Lower lobe of right lung (tissue), 2 donors: ENCODE results near the gene GNGT1. TPM values are rescaled to one million over a fixed set of nuclear protein-coding genes. Genes with fewer than 3 reads are reported as not detected.
"Not testable (repeated sequence)": the region's sequence is repeated elsewhere in the genome, so short reads cannot be mapped to it uniquely, and the experiment has no call there.

Source experiments
- ATAC-seq, 2 donors: fragments of 200-7000 bp; cut with Tn5 transposase; one replicate each; pipeline ENCODE4 v1.9.1; 2020 to 2022; ENCODE audit warnings: mild to moderate bottlenecking in 2 of 2, moderate library complexity in 2 of 2
- DNase-seq: peaks from one replicate; pipeline ENCODE4 v3.0.0-alpha.2; 2020
- H3K27ac ChIP-seq: fragments of 200-600 bp; one replicate; pipeline ENCODE4 v1.8.0; 2022
- H3K27me3 ChIP-seq: fragments of 200-600 bp; one replicate; pipeline ENCODE4 v1.8.0; 2022; ENCODE audit warnings: low read depth
- H3K36me3 ChIP-seq: fragments of 200-600 bp; one replicate; pipeline ENCODE4 v1.8.0; 2022; ENCODE audit warnings: mild to moderate bottlenecking
- H3K4me1 ChIP-seq: fragments of 200-600 bp; one replicate; pipeline ENCODE4 v1.8.0; 2022
- H3K4me3 ChIP-seq: fragments of 200-600 bp; one replicate; pipeline ENCODE4 v1.8.0; 2022; ENCODE audit warnings: mild to moderate bottlenecking
- H3K9me3 ChIP-seq: fragments of 200-600 bp; one replicate; pipeline ENCODE4 v1.8.0; 2022
- intact Hi-C: fragments of 100-400 bp; cut with DNase I; formaldehyde crosslinking; loops from one replicate; pipeline ENCODE4 v1.11.0; 2022
- total RNA-seq: library from RNA; stranded (reverse); fragmentation: NEBNext Ultra II Directional; extraction: Animal tissue kit (Norgen Biotek cat#: 25700); gene quantifications from one replicate; pipeline ENCODE4 v1.2.1, GENCODE V29; 2021
- TF ChIP-seq, protein P1 (sequence below): fragments of 200-600 bp; IDR thresholded peaks from one replicate; pipeline ENCODE4 v1.8.0; 2022; ENCODE audit warnings: antibody characterized with exemption, mild to moderate bottlenecking
- donor health status: DM: no; HTN: yes; CAD: no; lungs with severe emphysema.

Gene GNGT1
- total RNA-seq, 1 donor from 2014 or later, result not detected

DNA sequence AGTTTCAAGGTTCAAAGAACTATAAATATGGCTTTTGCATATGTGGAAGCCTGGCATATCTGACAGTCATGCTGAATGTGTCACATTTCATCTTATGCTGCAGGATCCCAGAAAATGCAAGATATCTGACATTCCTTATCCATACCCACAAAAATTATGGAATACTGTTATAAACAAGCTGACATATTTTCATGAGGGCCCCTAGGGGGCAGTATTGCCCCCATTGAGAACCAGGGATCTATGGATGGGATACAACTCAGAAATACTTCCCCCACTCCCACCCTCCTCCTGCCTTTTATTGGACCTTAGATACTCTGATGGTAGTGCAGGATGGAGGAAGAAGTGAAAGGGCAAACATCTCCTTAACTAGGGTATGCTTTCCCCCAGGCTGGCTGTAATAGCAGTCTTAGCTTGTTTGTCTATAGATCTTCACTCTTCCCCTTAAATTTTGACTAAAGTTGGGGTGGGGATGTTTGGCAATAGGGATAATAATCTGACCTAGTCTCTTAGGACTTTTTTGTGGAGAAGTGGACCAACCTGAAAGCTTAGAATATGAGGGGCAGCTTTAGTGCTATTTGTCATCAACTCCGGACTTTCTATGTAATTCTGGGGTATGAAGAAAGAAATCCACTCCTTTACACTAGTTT lies 3.5 kb upstream of the GNGT1 start:
- TF ChIP-seq, protein P1, sequence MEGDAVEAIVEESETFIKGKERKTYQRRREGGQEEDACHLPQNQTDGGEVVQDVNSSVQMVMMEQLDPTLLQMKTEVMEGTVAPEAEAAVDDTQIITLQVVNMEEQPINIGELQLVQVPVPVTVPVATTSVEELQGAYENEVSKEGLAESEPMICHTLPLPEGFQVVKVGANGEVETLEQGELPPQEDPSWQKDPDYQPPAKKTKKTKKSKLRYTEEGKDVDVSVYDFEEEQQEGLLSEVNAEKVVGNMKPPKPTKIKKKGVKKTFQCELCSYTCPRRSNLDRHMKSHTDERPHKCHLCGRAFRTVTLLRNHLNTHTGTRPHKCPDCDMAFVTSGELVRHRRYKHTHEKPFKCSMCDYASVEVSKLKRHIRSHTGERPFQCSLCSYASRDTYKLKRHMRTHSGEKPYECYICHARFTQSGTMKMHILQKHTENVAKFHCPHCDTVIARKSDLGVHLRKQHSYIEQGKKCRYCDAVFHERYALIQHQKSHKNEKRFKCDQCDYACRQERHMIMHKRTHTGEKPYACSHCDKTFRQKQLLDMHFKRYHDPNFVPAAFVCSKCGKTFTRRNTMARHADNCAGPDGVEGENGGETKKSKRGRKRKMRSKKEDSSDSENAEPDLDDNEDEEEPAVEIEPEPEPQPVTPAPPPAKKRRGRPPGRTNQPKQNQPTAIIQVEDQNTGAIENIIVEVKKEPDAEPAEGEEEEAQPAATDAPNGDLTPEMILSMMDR, result peak; percentile 81
- DNase-seq (no peak), ATAC-seq (peak; percentile 46 to 53)
- Histone ChIP-seq H3K36me3 (no peaks in the 10 kb centered on the region), H3K27ac (no peak overlapping the region), H3K4me3 (no peak overlapping the region), H3K4me1 (no peaks in the 10 kb centered on the region), H3K27me3 (no peaks in the 10 kb centered on the region), H3K9me3 (no peaks in the 10 kb centered on the region)
- intact Hi-C loops, result loop anchor here (10.0 kb wide), 1 partner anchor 182 kb away; no protein-coding TSS in a partner anchor

GRCh38 chr7:93910076-93910994 lies 4.0 kb downstream of the GNGT1 start:
- Histone ChIP-seq H3K4me3 (no peak overlapping the region), H3K27me3 (no peaks in the 10 kb centered on the region), H3K9me3 (no peaks in the 10 kb centered on the region), H3K36me3 (no peaks in the 10 kb centered on the region), H3K4me1 (peaks cover 4% of the 10 kb centered on the region), H3K27ac (no peak overlapping the region)
- DNase-seq, result no peak
- intact Hi-C loops, result no loop called here
- TF ChIP-seq, protein P1, result no peak
- peak in 1 of 2 donors; percentile 29 for ATAC-seq

DNA sequence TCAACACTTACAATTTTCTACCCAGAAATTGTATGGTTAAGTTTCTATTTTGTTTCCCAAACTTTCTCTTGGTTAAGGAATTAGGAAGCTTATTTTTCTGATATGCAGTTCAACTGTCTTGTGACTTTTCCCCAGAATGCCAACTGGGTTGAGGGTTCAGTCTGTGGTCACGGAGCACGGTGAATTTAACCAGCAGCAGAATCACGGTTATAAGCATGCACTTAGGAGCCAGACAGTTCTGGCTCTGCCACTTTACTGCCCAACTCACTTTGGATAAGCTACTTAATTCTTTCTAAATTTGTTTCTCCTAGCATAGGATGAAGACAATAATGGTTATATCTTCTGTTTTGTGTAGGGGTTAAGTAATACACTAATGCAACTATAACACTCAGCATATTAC lies 4.9 kb downstream of the GNGT1 start:
- DNase-seq, intact Hi-C loops, H3K4me1 ChIP-seq, H3K27me3 ChIP-seq, H3K36me3 ChIP-seq, H3K27ac ChIP-seq, H3K4me3 ChIP-seq, H3K9me3 ChIP-seq, ATAC-seq: not testable (repeated sequence)

DNA sequence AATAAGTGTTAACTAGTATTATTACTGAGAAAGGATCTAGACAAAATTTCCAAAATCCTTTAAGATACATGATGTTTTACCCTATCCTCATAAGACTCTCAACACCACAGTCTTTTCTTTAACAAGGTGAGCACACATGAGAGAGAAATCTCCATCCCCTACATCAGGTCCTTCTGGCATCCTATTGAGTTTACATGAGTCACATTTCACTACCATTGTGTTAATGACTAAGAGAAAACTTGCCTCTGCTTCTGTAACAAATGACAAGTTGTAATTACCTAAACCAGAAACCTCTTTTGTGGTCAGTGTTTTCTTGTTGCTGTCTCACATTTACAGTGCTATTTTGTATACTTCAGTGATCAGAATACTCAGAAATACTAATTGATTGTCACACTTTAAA lies 5.3 kb downstream of the GNGT1 start:
- H3K27ac ChIP-seq, H3K27me3 ChIP-seq, intact Hi-C loops, H3K4me3 ChIP-seq, DNase-seq, H3K36me3 ChIP-seq, ATAC-seq, H3K4me1 ChIP-seq, H3K9me3 ChIP-seq: not testable (repeated sequence)

DNA sequence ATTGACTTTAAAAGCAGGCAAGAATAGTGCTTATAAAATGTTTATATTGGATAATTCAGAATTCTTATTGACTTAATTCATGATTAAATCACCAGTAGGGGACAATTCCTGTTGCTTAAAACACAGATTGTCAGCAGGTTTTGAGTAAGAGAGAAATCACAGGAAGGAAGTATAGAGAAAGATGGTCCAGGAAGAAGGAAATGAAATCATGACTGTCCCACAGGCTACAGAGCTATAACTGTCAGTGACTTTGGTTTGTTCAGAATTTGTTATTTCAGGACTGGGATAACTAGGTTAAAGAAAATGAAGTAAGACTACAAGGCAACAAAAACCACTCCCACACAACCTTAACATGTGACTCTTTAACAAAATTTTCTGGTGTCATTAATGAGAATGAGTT lies 6.8 kb downstream of the GNGT1 start:
- H3K27ac ChIP-seq, result no peak overlapping the region
- ATAC-seq, result no peak

GRCh38 chr7:93914581-93915066 lies 8.3 kb downstream of the GNGT1 start:
- Histone ChIP-seq H3K36me3 (no peaks in the 10 kb centered on the region), H3K9me3 (no peaks in the 10 kb centered on the region), H3K27ac (peak overlapping the region; percentile 27), H3K4me3 (no peak overlapping the region), H3K4me1 (peaks cover 4% of the 10 kb centered on the region), H3K27me3 (no peaks in the 10 kb centered on the region)
- TF ChIP-seq, protein P1, result no peak
- intact Hi-C loops, result no loop called here
- ATAC-seq (no peak), DNase-seq (no peak)

More for the DNA sequence above, 6.8 kb downstream of the GNGT1 start:
- no peaks in the 10 kb centered on the region for H3K9me3 ChIP-seq
- H3K36me3 ChIP-seq, result no peaks in the 10 kb centered on the region
- no peaks in the 10 kb centered on the region for H3K27me3 ChIP-seq
- intact Hi-C loops, result no loop called here
- H3K4me3 ChIP-seq, result no peak overlapping the region
- H3K4me1 ChIP-seq, result peaks cover 4% of the 10 kb centered on the region
- TF ChIP-seq, protein P1, result no peak
- no peak for DNase-seq

DNA sequence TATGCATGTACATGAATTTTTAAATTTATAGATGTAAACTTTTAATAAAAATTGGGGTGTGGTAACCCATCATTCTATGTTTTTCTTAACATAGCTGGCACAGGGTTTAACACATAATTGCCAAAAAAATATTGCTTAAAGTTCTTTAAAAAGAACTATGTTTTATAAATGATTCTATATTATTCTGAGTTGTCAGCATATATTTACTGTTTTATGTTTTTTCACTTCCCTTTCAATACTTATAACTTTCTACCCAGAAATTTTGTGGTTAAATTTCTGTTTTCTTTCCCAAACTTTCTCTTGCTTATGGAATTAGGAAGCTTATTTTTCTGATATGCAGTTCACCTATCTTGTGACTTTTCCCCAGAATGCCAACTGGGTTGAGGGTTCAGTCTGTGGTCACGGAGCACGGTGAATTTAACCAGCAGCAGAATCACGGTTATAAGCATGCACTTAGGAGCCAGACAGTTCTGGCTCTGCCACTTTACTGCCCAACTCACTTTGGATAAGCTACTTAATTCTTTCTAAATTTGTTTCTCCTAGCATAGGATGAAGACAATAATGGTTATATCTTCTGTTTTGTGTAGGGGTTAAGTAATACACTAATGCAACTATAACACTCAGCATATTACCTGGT lies 9.0 kb downstream of the GNGT1 start:
- H3K9me3 ChIP-seq, H3K36me3 ChIP-seq, DNase-seq, H3K4me3 ChIP-seq, H3K4me1 ChIP-seq, H3K27ac ChIP-seq, intact Hi-C loops, H3K27me3 ChIP-seq, ATAC-seq: not testable (repeated sequence)

- H3K9me3 ChIP-seq, intact Hi-C loops, ATAC-seq, H3K4me3 ChIP-seq, DNase-seq, H3K27me3 ChIP-seq, H3K4me1 ChIP-seq, H3K36me3 ChIP-seq, H3K27ac ChIP-seq: not testable (repeated sequence)
Measured at GRCh38 chr7:93915888-93916287, 9.5 kb downstream of the GNGT1 start.

- H3K27me3 ChIP-seq, intact Hi-C loops, ATAC-seq: not testable (repeated sequence)
Measured at GRCh38 chr7:93916315-93916714, 9.9 kb downstream of the GNGT1 start.

More at GRCh38 chr7:93916315-93916714, 9.9 kb downstream of the GNGT1 start:
- H3K4me3 ChIP-seq, H3K36me3 ChIP-seq, DNase-seq, H3K9me3 ChIP-seq, H3K4me1 ChIP-seq, H3K27ac ChIP-seq: not testable (repeated sequence)
